GM19025 (cell line): Measurements from ENCODE around the gene ATG3.
A peak's percentile ranks its signal among the peaks of the same experiment; 100 is the strongest.
"Not testable (repeated sequence)": the region's sequence is repeated elsewhere in the genome, so short reads cannot be mapped to it uniquely, and the experiment has no call there.

ENCODE experiments used
- ATAC-seq: cut with Tn5 transposase; IDR thresholded peaks from one replicate; pipeline ENCODE4 v1.9.1; 2021; ENCODE audit warnings: mild to moderate bottlenecking, low read depth, moderate library complexity; ENCODE audit not compliant: unreplicated experiment

ATG3 gene

GRCh38 chr3:112503304-112503972 lies 58.3 kb downstream of the ATG3 start:
- no peak for ATAC-seq

- ATAC-seq = no peak
These were observed 61.1 kb downstream of the ATG3 start for GRCh38 chr3:112500621-112501020.

- peak; percentile 54 for ATAC-seq
These were observed 62.6 kb downstream of the ATG3 start, which contains the start of gene BTLA for GRCh38 chr3:112498914-112499711. BTLA (minus strand) TSS chr3:112499472; CDS start chr3:112499358, 114 bp downstream.

GRCh38 chr3:112497897-112498548 lies 63.7 kb downstream of the ATG3 start:
- no peak for ATAC-seq

GRCh38 chr3:112496366-112497067 lies 65.2 kb downstream of the ATG3 start:
- no peak for ATAC-seq

GRCh38 chr3:112494448-112494767 lies 67.4 kb downstream of the ATG3 start:
- ATAC-seq = not testable (repeated sequence)

GRCh38 chr3:112492124-112492523 lies 69.6 kb downstream of the ATG3 start:
- ATAC-seq = no peak

- no peak for ATAC-seq
These were observed 70.4 kb downstream of the ATG3 start for GRCh38 chr3:112491373-112491772.

GRCh38 chr3:112489674-112490479 lies 71.9 kb downstream of the ATG3 start:
- peak; percentile 57 for ATAC-seq

GRCh38 chr3:112486811-112487505 lies 74.8 kb downstream of the ATG3 start:
- no peak for ATAC-seq

GRCh38 chr3:112484352-112484751 lies 77.4 kb downstream of the ATG3 start:
- ATAC-seq = no peak

- no peak for ATAC-seq
These were observed 79.1 kb downstream of the ATG3 start for GRCh38 chr3:112482675-112483074.
